T-helper 1 cell treated with Interleukin-12 subunit alpha and Interleukin-12 subunit beta and Interleukin-4 antibody, amounts not matched to agents 30 μg/mL and 1 μg/mL, for 36 hours (primary cell): ENCODE data around the gene PARD6A.
A peak's percentile ranks its signal among the peaks of the same experiment; 100 is the strongest.
"Not testable (repeated sequence)": the region's sequence is repeated elsewhere in the genome, so short reads cannot be mapped to it uniquely, and the experiment has no call there.

ENCODE experiments used
- H3K27ac Mint-ChIP-seq: one replicate; pipeline ENCODE4 v1.8.0; 2021; ENCODE audit warnings: mild to moderate bottlenecking, mixed read lengths
- H3K27me3 Mint-ChIP-seq: one replicate; pipeline ENCODE4 v1.8.0; 2021; ENCODE audit warnings: low read depth, mixed read lengths
- H3K36me3 Mint-ChIP-seq: one replicate; pipeline ENCODE4 v1.8.0; 2021; ENCODE audit warnings: low read depth, mixed read lengths
- H3K4me1 Mint-ChIP-seq: one replicate; pipeline ENCODE4 v1.8.0; 2021; ENCODE audit warnings: low read depth, mixed read lengths
- H3K4me3 Mint-ChIP-seq: one replicate; pipeline ENCODE4 v1.8.0; 2021; ENCODE audit warnings: mild to moderate bottlenecking, moderate library complexity, mixed read lengths
- H3K9me3 Mint-ChIP-seq: one replicate; pipeline ENCODE4 v1.8.0; 2021; ENCODE audit warnings: mixed read lengths

PARD6A gene

DNA sequence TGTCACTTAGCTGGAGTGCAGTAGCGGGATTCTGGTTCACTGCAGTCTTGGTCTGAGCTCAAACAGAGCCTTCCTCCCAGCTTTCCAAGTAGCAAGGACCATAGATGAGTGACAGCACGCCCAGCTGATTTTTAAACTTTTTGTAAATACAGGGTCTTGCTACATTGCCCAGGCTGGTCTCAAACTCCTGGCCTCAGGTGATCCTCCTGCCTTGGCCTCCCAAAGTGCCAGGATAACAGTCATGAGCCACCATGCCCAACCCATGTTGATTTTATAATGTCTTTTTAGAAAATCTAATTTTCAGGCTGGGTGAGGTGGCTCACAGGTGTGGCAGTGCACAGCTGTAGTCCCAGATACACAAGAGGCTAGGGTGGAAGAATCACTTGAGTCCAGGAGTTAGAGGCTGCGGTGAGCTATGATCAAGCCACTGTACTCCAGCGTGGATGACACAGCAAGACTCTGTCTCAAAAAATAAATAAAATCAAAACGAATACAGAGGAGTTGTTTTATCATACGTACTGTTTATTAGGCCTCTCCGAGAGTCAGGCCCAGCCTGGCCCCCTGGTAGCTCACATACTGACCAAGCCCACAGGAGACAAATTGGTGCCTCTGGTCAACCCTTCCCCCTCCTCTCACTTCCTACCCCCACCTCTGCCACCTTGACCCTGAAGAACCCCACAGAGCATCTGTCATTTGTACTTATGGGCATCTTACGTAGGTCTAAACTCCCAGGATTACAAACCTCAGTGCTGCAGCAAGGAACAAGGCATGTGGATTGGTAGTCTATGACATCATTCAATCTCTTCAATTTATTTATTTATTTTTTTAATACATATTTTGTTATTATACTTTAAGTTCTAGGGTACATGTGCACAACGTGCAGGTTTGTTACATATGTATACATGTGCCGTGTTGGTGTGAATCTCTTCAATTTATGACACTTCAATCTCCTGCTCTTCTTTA, 19.5 kb downstream of the PARD6A start:
- peaks cover 3% of the 10 kb centered on the region for H3K4me1 Mint-ChIP-seq
- H3K27me3 Mint-ChIP-seq: no peaks in the 10 kb centered on the region
- H3K36me3 Mint-ChIP-seq: peaks cover 5% of the 10 kb centered on the region
- H3K27ac Mint-ChIP-seq: no peak overlapping the region
- H3K4me3 Mint-ChIP-seq: no peak overlapping the region
- no peaks in the 10 kb centered on the region for H3K9me3 Mint-ChIP-seq

GRCh38 chr16:67683767-67684166, 23.0 kb downstream of the PARD6A start:
- H3K36me3 Mint-ChIP-seq: peaks cover 5% of the 10 kb centered on the region

GRCh38 chr16:67685388-67686112, 24.8 kb downstream of the PARD6A start:
- Mint-ChIP-seq H3K36me3 (peaks cover 5% of the 10 kb centered on the region), H3K27me3 (no peaks in the 10 kb centered on the region), H3K27ac (peak overlapping the region; percentile 29), H3K4me3 (no peak overlapping the region), H3K9me3 (no peaks in the 10 kb centered on the region), H3K4me1 (peaks cover 7% of the 10 kb centered on the region)

More at GRCh38 chr16:67683767-67684166, 23.0 kb downstream of the PARD6A start:
- Mint-ChIP-seq H3K4me3 (no peak overlapping the region), H3K9me3 (no peaks in the 10 kb centered on the region), H3K4me1 (peaks cover 7% of the 10 kb centered on the region), H3K27me3 (no peaks in the 10 kb centered on the region), H3K27ac (no peak overlapping the region)

DNA sequence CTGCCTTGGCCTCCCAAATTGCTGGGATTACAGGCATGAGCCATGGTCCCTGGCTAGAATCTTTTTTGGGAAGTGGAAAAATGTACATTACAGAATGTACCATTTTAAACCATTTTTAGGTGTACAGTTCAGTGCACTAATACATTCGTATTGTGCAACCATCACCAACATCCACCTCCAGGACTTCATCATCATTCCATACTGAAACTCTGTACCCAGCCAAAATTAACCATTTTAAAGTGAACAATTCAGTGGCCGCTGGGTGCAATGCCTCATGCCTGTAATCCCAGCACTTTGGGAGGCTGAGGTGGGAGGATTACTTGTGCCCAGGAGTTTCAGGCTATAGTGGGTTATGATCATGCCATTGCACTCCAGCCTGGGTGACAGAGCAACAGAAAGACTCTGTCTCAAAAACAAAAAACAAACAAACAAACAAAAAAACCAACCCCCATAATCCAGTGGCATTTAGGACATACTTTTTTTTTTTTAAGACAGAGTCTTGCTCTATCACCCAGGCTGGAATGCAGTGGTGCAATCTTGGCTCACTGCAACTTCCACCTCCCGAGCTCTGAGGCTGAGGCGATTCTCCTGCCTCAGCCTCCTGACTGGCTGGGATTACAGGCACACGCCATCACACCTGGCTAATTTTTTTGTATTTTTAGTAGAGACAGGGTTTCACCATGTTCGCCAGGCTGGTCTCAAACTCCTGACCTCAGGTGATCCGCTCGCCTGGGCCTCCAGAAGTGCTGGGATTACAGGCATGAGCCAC, 32.9 kb downstream of the PARD6A start:
- not testable (repeated sequence) for H3K4me3 Mint-ChIP-seq, H3K9me3 Mint-ChIP-seq, H3K27me3 Mint-ChIP-seq, H3K36me3 Mint-ChIP-seq, H3K27ac Mint-ChIP-seq, H3K4me1 Mint-ChIP-seq

DNA sequence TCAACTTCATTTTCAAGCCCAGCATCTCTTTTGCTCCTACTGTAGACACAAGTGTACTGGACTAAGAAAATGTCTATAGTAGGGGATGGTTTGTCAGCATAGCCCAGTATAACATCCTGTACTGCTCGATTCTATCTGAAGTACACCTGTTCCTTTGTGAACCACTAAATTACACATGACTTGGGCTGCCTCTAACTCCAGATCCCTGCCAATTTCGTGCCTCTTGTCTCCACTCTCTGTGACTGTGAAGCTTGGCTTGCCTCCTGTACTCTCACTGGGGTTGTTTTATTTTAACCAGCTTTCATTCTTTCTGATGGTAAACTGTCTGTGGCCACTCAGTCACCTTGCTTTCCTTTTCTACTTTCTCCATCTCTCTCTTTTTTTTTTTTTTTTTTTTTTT, 33.9 kb downstream of the PARD6A start:
- Mint-ChIP-seq H3K27ac (no peak overlapping the region), H3K9me3 (no peaks in the 10 kb centered on the region)

DNA sequence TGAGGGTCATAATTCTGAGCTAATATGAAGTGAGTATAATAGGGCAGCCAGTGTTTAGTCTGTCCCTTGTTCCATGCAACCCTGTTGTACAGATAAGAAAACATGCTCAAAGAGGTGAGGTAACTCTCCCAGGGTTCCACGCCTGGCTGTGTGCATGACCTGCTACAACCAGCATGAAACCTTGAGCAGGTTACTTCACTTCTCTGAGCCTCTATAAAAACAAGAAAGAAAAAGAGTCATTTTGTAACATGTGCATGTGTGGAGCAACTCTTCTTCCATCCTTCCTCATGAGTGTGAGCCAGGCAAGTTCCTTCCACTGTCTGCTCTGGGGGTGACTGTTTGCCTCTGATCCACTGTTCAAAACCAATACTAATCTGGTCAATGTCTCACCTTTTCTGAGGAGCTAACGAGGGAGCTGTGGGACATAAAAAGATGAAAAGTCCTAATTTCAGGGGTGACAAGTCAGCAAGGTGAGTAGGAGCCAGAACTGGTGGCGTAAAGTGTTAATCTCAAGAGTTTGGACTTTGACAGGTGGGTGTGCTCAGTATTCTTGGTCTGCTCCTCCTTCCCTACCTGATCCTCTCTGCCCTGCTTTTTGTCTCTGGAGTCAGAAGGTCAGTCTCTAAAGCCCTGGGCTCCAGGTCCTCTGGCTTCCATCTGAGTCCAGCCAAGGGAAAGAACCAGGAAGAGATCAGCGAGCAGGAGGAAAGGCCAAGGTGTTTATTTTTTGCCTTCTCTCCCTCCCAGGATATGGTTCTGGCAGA, 36.8 kb downstream of the PARD6A start:
- no peaks in the 10 kb centered on the region for H3K9me3 Mint-ChIP-seq
- H3K4me1 Mint-ChIP-seq: peaks cover 3% of the 10 kb centered on the region
- no peak overlapping the region for H3K27ac Mint-ChIP-seq
- H3K36me3 Mint-ChIP-seq: peaks cover 9% of the 10 kb centered on the region
- H3K27me3 Mint-ChIP-seq: no peaks in the 10 kb centered on the region
- H3K4me3 Mint-ChIP-seq: no peak overlapping the region

More for the DNA sequence above, 33.9 kb downstream of the PARD6A start:
- no peak overlapping the region for H3K4me3 Mint-ChIP-seq
- H3K4me1 Mint-ChIP-seq: peaks cover 4% of the 10 kb centered on the region
- H3K36me3 Mint-ChIP-seq: peaks cover 9% of the 10 kb centered on the region
- no peaks in the 10 kb centered on the region for H3K27me3 Mint-ChIP-seq

GRCh38 chr16:67699265-67699664, 38.5 kb downstream of the PARD6A start:
- H3K36me3 Mint-ChIP-seq: peaks cover 9% of the 10 kb centered on the region
- H3K9me3 Mint-ChIP-seq: no peaks in the 10 kb centered on the region
- H3K4me1 Mint-ChIP-seq: peaks cover 16% of the 10 kb centered on the region
- H3K27ac Mint-ChIP-seq: no peak overlapping the region
- no peaks in the 10 kb centered on the region for H3K27me3 Mint-ChIP-seq
- H3K4me3 Mint-ChIP-seq: no peak overlapping the region

DNA sequence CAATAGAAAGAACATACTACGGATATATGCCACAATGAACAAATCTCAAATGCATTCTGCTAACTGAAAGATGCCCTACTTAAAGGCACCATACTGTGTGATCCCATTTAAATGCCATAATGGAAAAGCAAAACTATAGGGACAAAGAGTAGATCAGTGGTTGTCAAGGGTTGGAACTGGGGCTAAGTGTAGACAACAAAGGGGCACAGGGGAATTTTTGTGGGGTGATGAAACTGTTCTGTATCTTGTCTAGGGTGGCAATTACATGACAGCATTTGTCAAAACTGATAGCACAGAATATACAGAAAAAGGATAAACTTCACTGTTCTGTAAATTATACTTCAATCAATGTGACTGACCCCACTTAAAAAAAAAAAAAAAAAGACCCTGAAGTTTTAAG, 40.7 kb downstream of the PARD6A start:
- H3K27ac Mint-ChIP-seq: no peak overlapping the region
- no peak overlapping the region for H3K4me3 Mint-ChIP-seq

GRCh38 chr16:67702130-67702529, 41.4 kb downstream of the PARD6A start:
- Mint-ChIP-seq H3K4me3 (no peak overlapping the region), H3K36me3 (peaks cover 11% of the 10 kb centered on the region), H3K27ac (no peak overlapping the region), H3K9me3 (no peaks in the 10 kb centered on the region), H3K27me3 (no peaks in the 10 kb centered on the region), H3K4me1 (peaks cover 13% of the 10 kb centered on the region)

More for the DNA sequence above, 40.7 kb downstream of the PARD6A start:
- H3K36me3 Mint-ChIP-seq: peaks cover 11% of the 10 kb centered on the region
- H3K9me3 Mint-ChIP-seq: no peaks in the 10 kb centered on the region
- H3K27me3 Mint-ChIP-seq: no peaks in the 10 kb centered on the region
- peaks cover 16% of the 10 kb centered on the region for H3K4me1 Mint-ChIP-seq

DNA sequence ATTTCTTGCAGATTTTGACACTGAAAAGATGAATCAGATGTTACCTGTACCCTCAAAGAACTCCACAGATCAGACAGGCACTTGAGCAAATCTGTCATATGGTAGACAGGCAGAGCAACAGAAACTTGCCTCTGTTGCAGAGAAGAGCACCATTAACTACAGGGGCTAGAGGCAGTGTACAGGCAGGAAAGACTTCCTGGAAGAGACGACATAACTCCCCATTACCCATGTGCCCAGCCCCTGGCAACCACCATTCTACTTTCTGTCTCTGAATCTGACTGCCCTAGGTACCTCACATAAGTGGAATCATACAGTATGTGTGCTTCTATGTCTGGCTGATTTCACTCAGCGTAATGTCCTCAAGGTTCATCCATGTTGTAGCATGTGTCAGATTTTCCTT, 42.9 kb downstream of the PARD6A start:
- Mint-ChIP-seq H3K4me1 (peaks cover 13% of the 10 kb centered on the region), H3K4me3 (peak overlapping the region; percentile 6), H3K27ac (peak overlapping the region; percentile 82), H3K36me3 (peaks cover 3% of the 10 kb centered on the region), H3K27me3 (no peaks in the 10 kb centered on the region), H3K9me3 (no peaks in the 10 kb centered on the region)

- Mint-ChIP-seq H3K27me3 (no peaks in the 10 kb centered on the region), H3K36me3 (peaks cover 2% of the 10 kb centered on the region), H3K27ac (peak overlapping the region; percentile 82)
Observed at GRCh38 chr16:67704110-67704509, 43.4 kb downstream of the PARD6A start.

DNA sequence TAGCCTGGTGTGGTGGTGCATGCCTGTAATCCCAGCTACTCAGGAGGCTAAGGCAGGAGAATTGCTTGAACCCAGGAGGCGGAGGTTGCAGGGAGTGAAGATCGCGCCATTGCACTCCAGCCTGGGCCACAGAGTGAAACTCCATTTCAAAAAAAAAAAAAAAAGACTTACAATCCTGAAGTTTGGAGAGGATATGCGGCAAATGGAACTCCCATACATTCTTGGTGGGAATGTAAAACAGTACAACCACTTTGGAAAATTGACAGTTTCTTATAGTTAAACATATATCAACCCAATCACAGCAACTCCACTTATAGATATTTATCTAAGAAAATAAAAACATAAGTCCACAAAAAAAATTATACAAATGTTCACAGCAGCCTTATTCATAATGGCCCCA, 46.5 kb downstream of the PARD6A start:
- Mint-ChIP-seq H3K27me3 (no peaks in the 10 kb centered on the region), H3K36me3 (peaks cover 2% of the 10 kb centered on the region), H3K4me1 (peaks cover 15% of the 10 kb centered on the region), H3K9me3 (no peaks in the 10 kb centered on the region), H3K4me3 (no peak overlapping the region), H3K27ac (no peak overlapping the region)

More at GRCh38 chr16:67704110-67704509, 43.4 kb downstream of the PARD6A start:
- peaks cover 13% of the 10 kb centered on the region for H3K4me1 Mint-ChIP-seq
- no peak overlapping the region for H3K4me3 Mint-ChIP-seq
- H3K9me3 Mint-ChIP-seq: no peaks in the 10 kb centered on the region

DNA sequence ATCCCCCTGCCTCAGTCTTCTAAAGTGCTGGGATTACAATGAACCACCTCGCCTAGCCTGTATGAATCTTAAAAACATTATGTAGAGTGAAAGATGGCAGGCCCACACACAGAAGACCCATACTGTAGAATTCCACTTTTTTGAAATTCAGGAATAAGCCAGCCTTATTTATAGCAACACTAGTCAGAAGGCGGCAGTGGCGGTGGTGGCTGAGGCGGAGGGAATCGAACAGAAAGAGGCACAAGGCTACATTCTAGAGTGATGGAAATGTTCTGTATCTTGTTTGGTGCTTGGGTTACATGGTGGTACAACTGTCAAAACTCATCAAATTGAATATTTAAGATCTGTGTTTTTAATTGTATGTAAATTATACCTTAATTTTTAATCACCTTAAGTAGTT, 47.0 kb downstream of the PARD6A start:
- H3K36me3 Mint-ChIP-seq: peaks cover 2% of the 10 kb centered on the region
- H3K4me1 Mint-ChIP-seq: peaks cover 15% of the 10 kb centered on the region
- no peaks in the 10 kb centered on the region for H3K27me3 Mint-ChIP-seq
- no peak overlapping the region for H3K4me3 Mint-ChIP-seq
- no peaks in the 10 kb centered on the region for H3K9me3 Mint-ChIP-seq
- no peak overlapping the region for H3K27ac Mint-ChIP-seq

DNA sequence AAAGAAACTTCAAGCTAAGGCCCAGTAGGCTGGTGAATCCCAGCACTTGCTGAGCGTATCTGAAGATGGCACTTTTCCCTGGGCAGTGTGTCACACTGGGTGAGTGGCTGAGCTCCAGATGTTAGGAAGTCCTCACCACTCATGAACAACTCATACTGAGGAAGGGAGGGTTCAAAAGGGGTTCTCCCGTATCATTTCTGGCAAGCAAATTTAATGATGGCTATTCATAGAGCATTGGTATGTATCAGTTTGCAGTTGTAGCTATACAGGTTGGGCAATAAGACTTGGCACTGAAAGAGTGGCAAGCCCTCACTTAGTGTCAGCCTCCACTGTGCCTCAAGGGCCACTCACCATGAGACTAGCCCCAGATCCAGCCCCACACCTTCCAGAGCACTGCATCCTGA, 47.6 kb downstream of the PARD6A start:
- Mint-ChIP-seq H3K4me1 (peaks cover 11% of the 10 kb centered on the region), H3K4me3 (no peak overlapping the region), H3K27ac (no peak overlapping the region), H3K27me3 (no peaks in the 10 kb centered on the region), H3K36me3 (peaks cover 2% of the 10 kb centered on the region), H3K9me3 (no peaks in the 10 kb centered on the region)
